K562 (cell line): Measurements from ENCODE around the gene POMGNT2. TPM values are rescaled to one million over a fixed set of nuclear protein-coding genes. Genes with fewer than 3 reads are reported as not detected.

ENCODE experiments used
- ATAC-seq: fragments of 200-7000 bp; cut with Tn5 transposase; 3 replicates; pipeline ENCODE4 v1.9.1; 2020; ENCODE audit warnings: moderate library complexity
- BruUV-seq: library from RNA; stranded (reverse); fragments of 400-500 nt; replicated peaks from 2 replicates; lab custom pipeline; 2021; lab: Mats Ljungman, UMichigan
- CTCF ChIA-PET: fragments of 300-600 bp; formaldehyde crosslinking; extraction: SDS; loops from one replicate; lab custom pipeline; 2021; ENCODE audit warnings: low intra/inter-chr PET ratio; lab: Yijun Ruan, JAX
- POLR2A ChIA-PET: fragments of 300-600, 350-650 bp; sonication (Branson Sonifier 250); formaldehyde crosslinking; extraction: SDS; loops from one replicate; lab custom pipeline; 2021; ENCODE audit warnings: antibody characterized with exemption, inconsistent platforms; lab: Yijun Ruan, JAX
- DNase-seq, 4 experiments: peaks; one replicate each; pipeline versions ENCODE4 v3.0.0 to v3.0.0-alpha.2; 2011 to 2018; ENCODE audit warnings: low spot score in 3 of 4, mixed read lengths in 3 of 4; ENCODE audit errors: extremely low read depth in 1 of 4
- FAIRE-seq: peaks from 2 replicates; lab custom pipeline; 2011; peaks lifted over from hg19 to GRCh38; lab: Jason Lieb, UNC
- H2AFZ ChIP-seq: 2 replicates; pipeline ENCODE4 v1.6.0; 2011; ENCODE audit warnings: low read depth, low read length, control low read depth, inconsistent platforms
- H3K27ac ChIP-seq: fragments of 200-600 bp; 3 replicates; pipeline ENCODE4 v1.8.0; 2011; ENCODE audit warnings: low read depth, mild to moderate bottlenecking, control low read depth, inconsistent platforms, low read length, moderate library complexity, mixed read lengths; ENCODE audit errors: extremely low read depth
- H3K27me3 ChIP-seq, 2 experiments: fragments of 300-600 bp in 1 of 2; 2 replicates in 1 of 2; 3 replicates in 1 of 2; pipeline versions ENCODE4 v1.6.0 to v1.8.0; 2011; ENCODE audit warnings: inconsistent platforms in 2 of 2, low read length in 2 of 2, mild to moderate bottlenecking in 1 of 2, mixed read lengths in 1 of 2, moderate library complexity in 1 of 2; ENCODE audit not compliant: control insufficient read depth in 2 of 2, insufficient read depth in 2 of 2
- H3K36me3 ChIP-seq: fragments of 300-600 bp; 3 replicates; pipeline ENCODE4 v1.8.0; 2011; ENCODE audit warnings: mild to moderate bottlenecking, low read length, inconsistent platforms; ENCODE audit not compliant: control insufficient read depth, insufficient read depth
- H3K4me1 ChIP-seq, 2 experiments: fragments of 200-600 bp in 1 of 2; replicated peaks in 1 of 2; 2 replicates in 1 of 2; 3 replicates in 1 of 2; pipeline versions ENCODE4 v1.5.1 to v1.8.0; 2011; ENCODE audit warnings: inconsistent platforms in 2 of 2, low read length in 2 of 2, mild to moderate bottlenecking in 1 of 2, mixed read lengths in 1 of 2, moderate library complexity in 1 of 2; ENCODE audit not compliant: control insufficient read depth in 2 of 2, insufficient read depth in 2 of 2
- H3K4me2 ChIP-seq: 2 replicates; pipeline ENCODE4 v1.6.1; 2011; ENCODE audit warnings: low read length, control low read depth, inconsistent platforms, mixed read lengths; ENCODE audit not compliant: insufficient read depth
- H3K4me3 ChIP-seq: fragments of 200-600 bp; sonication (generic), shearing (Covaris generic); 2 replicates; pipeline ENCODE4 v1.5.1; 2016; ENCODE audit warnings: control low read depth, inconsistent platforms
- H3K79me2 ChIP-seq: fragments of 200-600 bp; 3 replicates; pipeline ENCODE4 v1.8.0; 2011; ENCODE audit warnings: low read length, inconsistent platforms; ENCODE audit not compliant: control insufficient read depth, insufficient read depth
- H3K9ac ChIP-seq, 2 experiments: 2 replicates each; pipeline versions ENCODE4 v1.6.0 to v1.6.1; 2011; ENCODE audit warnings: low read depth in 2 of 2, low read length in 2 of 2, control low read depth in 1 of 2, inconsistent platforms in 1 of 2, mild to moderate bottlenecking in 1 of 2, mixed read lengths in 1 of 2; ENCODE audit not compliant: insufficient read depth in 1 of 2
- H3K9me1 ChIP-seq: one replicate; pipeline ENCODE4 v1.6.0; 2011; ENCODE audit warnings: inconsistent platforms, mild to moderate bottlenecking, low read length, moderate library complexity; ENCODE audit not compliant: control insufficient read depth, insufficient read depth
- H3K9me3 ChIP-seq: replicated peaks from 2 replicates; pipeline ENCODE4 v1.5.1; 2011; ENCODE audit warnings: low read depth, low read length, inconsistent platforms; ENCODE audit not compliant: control insufficient read depth, insufficient read depth
- H4K20me1 ChIP-seq: replicated peaks from 2 replicates; pipeline ENCODE4 v1.6.1; 2011; ENCODE audit warnings: low read length, inconsistent platforms, mixed read lengths; ENCODE audit not compliant: control insufficient read depth, insufficient read depth
- BMI1 ChIP-seq: fragments of 150-350 bp; IDR thresholded peaks from 2 replicates; pipeline ENCODE4 v1.6.1; 2014; ENCODE audit warnings: low read length
- NR2F6 ChIP-seq: fragments of 450-650 bp; formaldehyde crosslinking; IDR thresholded peaks from 2 replicates; pipeline ENCODE4 v1.4.0; 2020; ENCODE audit warnings: mild to moderate bottlenecking
- NRF1 ChIP-seq, 2 experiments: fragments of 450-650 bp; IDR thresholded peaks in 1 of 2; conservative IDR thresholded peaks in 1 of 2; 2 replicates each; pipeline ENCODE4 v1.6.1; 2014; ENCODE audit warnings: mild to moderate bottlenecking in 2 of 2
- RUNX1 ChIP-seq: sonication (generic); IDR thresholded peaks from 2 replicates; pipeline ENCODE4 v1.6.1; 2016; ENCODE audit warnings: antibody characterized with exemption, low read depth
- ZNF143 ChIP-seq: sonication (generic); formaldehyde crosslinking; IDR thresholded peaks from 2 replicates; pipeline ENCODE4 v1.9.0; 2022; ENCODE audit warnings: mild to moderate bottlenecking, missing genetic modification reagents
- ZNF239 ChIP-seq: fragments of 250-450 bp; sonication (Bioruptor Pico); IDR thresholded peaks from 2 replicates; pipeline ENCODE4 v1.4.0; 2020; ENCODE audit warnings: mild to moderate bottlenecking
- WGBS: fragments of 100-300 bp; shearing (Covaris generic); methylation state at CpG from one replicate; pipeline ENCODE4 v1.1.6; 2016; ENCODE audit warnings: low coverage, mixed read lengths; ENCODE audit not compliant: insufficient coverage; ENCODE audit errors: missing lambda C conversion rate; 5-methylcytosine and 5-hydroxymethylcytosine counted together
- in situ Hi-C: fragments of 300-500 bp; cut with MboI; formaldehyde crosslinking; loops from 4 replicates; pipeline ENCODE4 v1.15.0; 2018; ENCODE audit warnings: inconsistent platforms, mixed read lengths
- intact Hi-C: fragments of 100-400 bp; cut with micrococcal nuclease; formaldehyde crosslinking; loops from 2 replicates; pipeline ENCODE4 v1.14.2; 2022
- polyA plus RNA-seq, 8 experiments: library from polyadenylated mRNA; depleted of rRNA in 4 of 8; stranded (reverse) in 5 of 8; unstranded in 3 of 8; fragments of >200 nt; fragmentation: Nextera tagmentation in 2 of 8; fragmentation: Illumina TruSeq in 1 of 8; extraction: Ambion mirVana in 2 of 8; extraction: Trizol in 1 of 8; gene quantifications; 2 replicates each; pipeline versions ENCODE4 v1.2.1 to v1.2.3, GENCODE V29; 2011 to 2014; ENCODE audit warnings: inconsistent platforms in 1 of 8, missing spikeins in 1 of 8
- total RNA-seq, 7 experiments: library from RNA; depleted of rRNA in 6 of 7; stranded (reverse); fragments of >200 nt in 6 of 7; fragmentation: Illumina TruSeq in 2 of 7; extraction: Trizol in 2 of 7; gene quantifications; 2 replicates each; pipeline versions ENCODE4 v1.2.1 to v1.2.3, GENCODE V29; 2011 to 2021; ENCODE audit warnings: low replicate concordance in 1 of 7
- TF ChIP-seq, protein P1 (sequence below): IDR thresholded peaks from 2 replicates; pipeline ENCODE4 v1.6.1; 2011; ENCODE audit warnings: borderline replicate concordance, low read depth, mild to moderate bottlenecking, moderate library complexity, low read length; ENCODE audit not compliant: insufficient read depth, poor library complexity, severe bottlenecking
- TF ChIP-seq, protein P2 (sequence below): fragments of 250-450 bp; sonication (Bioruptor Pico); IDR thresholded peaks from 2 replicates; pipeline ENCODE4 v1.5.0; 2020; ENCODE audit warnings: mild to moderate bottlenecking, borderline replicate concordance
- TF ChIP-seq, protein P3 (sequence below), 2 experiments: fragments of 450-650 bp; IDR thresholded peaks; 2 replicates each; pipeline ENCODE4 v1.6.1; 2018; ENCODE audit warnings: mild to moderate bottlenecking in 2 of 2, low read depth in 1 of 2; ENCODE audit not compliant: partially characterized antibody in 2 of 2

The POMGNT2 gene
- total and polyA plus RNA-seq, 9 of the 15 experiments (the other 6 are each of a cell fraction or from before 2014, with no cell fraction given) = 0.65 to 14.1 (median 10.3) TPM

DNA sequence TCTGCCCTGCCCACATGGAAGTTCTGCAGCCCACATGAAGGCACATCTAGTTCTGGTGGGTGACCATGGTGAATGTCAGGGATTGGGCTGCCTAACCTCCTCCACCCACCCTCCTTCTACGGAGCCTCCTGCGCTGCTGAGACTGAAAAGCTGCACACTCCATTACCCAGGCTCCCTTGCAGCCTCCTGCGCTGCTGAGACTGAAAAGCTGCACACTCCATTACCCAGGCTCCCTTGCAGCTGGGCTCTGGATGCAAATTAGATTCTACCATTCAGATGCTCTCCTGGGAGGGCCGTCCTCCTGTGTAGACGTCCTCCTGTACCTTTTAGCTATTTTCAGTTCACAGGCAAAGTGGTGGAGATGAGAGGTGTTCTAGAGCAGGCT lies 32.1 kb downstream of the POMGNT2 start:
- peaks cover 0 to 9% of the 10 kb centered on the region in 2 experiments; a peak in 2 of 5 replicates for H3K27me3 ChIP-seq
- H3K4me3 ChIP-seq = no peak overlapping the region

More for the DNA sequence above, 32.1 kb downstream of the POMGNT2 start:
- TF ChIP-seq NRF1 (conservative IDR thresholded peaks at IDR 0.05 in 1 of 2, IDR thresholded peaks at IDR 0.05 in 1 of 2) (peak; percentile 55 to 56; a peak in 3 of 4 replicates), NR2F6 (CRISPR knock-in tag) (no peak), BMI1 (no peak), RUNX1 (no peak), ZNF143 (CRISPR knock-in tag) (0 out of 2 replicates have a peak, but pooled peaks have one; percentile 14), ZNF239 (CRISPR knock-in tag) (no peak)
- TF ChIP-seq, protein P1, sequence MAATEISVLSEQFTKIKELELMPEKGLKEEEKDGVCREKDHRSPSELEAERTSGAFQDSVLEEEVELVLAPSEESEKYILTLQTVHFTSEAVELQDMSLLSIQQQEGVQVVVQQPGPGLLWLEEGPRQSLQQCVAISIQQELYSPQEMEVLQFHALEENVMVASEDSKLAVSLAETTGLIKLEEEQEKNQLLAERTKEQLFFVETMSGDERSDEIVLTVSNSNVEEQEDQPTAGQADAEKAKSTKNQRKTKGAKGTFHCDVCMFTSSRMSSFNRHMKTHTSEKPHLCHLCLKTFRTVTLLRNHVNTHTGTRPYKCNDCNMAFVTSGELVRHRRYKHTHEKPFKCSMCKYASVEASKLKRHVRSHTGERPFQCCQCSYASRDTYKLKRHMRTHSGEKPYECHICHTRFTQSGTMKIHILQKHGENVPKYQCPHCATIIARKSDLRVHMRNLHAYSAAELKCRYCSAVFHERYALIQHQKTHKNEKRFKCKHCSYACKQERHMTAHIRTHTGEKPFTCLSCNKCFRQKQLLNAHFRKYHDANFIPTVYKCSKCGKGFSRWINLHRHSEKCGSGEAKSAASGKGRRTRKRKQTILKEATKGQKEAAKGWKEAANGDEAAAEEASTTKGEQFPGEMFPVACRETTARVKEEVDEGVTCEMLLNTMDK = no peak
- TF ChIP-seq, protein P2, sequence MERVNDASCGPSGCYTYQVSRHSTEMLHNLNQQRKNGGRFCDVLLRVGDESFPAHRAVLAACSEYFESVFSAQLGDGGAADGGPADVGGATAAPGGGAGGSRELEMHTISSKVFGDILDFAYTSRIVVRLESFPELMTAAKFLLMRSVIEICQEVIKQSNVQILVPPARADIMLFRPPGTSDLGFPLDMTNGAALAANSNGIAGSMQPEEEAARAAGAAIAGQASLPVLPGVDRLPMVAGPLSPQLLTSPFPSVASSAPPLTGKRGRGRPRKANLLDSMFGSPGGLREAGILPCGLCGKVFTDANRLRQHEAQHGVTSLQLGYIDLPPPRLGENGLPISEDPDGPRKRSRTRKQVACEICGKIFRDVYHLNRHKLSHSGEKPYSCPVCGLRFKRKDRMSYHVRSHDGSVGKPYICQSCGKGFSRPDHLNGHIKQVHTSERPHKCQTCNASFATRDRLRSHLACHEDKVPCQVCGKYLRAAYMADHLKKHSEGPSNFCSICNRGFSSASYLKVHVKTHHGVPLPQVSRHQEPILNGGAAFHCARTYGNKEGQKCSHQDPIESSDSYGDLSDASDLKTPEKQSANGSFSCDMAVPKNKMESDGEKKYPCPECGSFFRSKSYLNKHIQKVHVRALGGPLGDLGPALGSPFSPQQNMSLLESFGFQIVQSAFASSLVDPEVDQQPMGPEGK (CRISPR knock-in tag) = no peak
- TF ChIP-seq, protein P3, sequence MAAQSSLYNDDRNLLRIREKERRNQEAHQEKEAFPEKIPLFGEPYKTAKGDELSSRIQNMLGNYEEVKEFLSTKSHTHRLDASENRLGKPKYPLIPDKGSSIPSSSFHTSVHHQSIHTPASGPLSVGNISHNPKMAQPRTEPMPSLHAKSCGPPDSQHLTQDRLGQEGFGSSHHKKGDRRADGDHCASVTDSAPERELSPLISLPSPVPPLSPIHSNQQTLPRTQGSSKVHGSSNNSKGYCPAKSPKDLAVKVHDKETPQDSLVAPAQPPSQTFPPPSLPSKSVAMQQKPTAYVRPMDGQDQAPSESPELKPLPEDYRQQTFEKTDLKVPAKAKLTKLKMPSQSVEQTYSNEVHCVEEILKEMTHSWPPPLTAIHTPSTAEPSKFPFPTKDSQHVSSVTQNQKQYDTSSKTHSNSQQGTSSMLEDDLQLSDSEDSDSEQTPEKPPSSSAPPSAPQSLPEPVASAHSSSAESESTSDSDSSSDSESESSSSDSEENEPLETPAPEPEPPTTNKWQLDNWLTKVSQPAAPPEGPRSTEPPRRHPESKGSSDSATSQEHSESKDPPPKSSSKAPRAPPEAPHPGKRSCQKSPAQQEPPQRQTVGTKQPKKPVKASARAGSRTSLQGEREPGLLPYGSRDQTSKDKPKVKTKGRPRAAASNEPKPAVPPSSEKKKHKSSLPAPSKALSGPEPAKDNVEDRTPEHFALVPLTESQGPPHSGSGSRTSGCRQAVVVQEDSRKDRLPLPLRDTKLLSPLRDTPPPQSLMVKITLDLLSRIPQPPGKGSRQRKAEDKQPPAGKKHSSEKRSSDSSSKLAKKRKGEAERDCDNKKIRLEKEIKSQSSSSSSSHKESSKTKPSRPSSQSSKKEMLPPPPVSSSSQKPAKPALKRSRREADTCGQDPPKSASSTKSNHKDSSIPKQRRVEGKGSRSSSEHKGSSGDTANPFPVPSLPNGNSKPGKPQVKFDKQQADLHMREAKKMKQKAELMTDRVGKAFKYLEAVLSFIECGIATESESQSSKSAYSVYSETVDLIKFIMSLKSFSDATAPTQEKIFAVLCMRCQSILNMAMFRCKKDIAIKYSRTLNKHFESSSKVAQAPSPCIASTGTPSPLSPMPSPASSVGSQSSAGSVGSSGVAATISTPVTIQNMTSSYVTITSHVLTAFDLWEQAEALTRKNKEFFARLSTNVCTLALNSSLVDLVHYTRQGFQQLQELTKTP (IDR thresholded peaks at IDR 0.05; ENCODE audit: low read depth in 1 of 2, partially characterized antibody in 2 of 2) = peak in 1 of 2 experiments; percentile 84
- Histone ChIP-seq H3K4me1 (no peaks in the 10 kb centered on the region), H4K20me1 (no peaks in the 10 kb centered on the region), H3K9me1 (no peaks in the 10 kb centered on the region), H3K4me2 (no peak overlapping the region), H3K36me3 (no peaks in the 10 kb centered on the region), H3K79me2 (no peaks in the 10 kb centered on the region), H2AFZ (no peak overlapping the region), H3K9me3 (no peaks in the 10 kb centered on the region), H3K9ac (no peak overlapping the region), H3K27ac (no peak overlapping the region)
- DNase-seq (no peak), ATAC-seq (peak; percentile 85), FAIRE-seq (peak; percentile 55)
- ChIA-PET POLR2A (interaction anchor here (0.9 kb wide), 1 partner anchor 12 kb away, joined by 5 read pairs; no protein-coding TSS in a partner anchor), CTCF (no interaction called here)
- in situ Hi-C loops (no loop called here), intact Hi-C loops (loop anchor here (10.0 kb wide), 1 partner anchor 109 kb away; no protein-coding TSS in a partner anchor)
- BruUV-seq = no TSS peak
- 5% methylated on average over 5 of the region's 5 CpGs for WGBS
